Measurements from ENCODE around the gene COL21A1. TPM values are rescaled to one million over a fixed set of nuclear protein-coding genes. Genes with fewer than 3 reads are reported as not detected.
"Not testable (repeated sequence)": the region's sequence is repeated elsewhere in the genome, so short reads cannot be mapped to it uniquely, and the experiment has no call there.

Gene COL21A1
- total RNA-seq, 6 donors from 2014 or later: 3.2 to 35.6 (median 9.2) TPM

DNA sequence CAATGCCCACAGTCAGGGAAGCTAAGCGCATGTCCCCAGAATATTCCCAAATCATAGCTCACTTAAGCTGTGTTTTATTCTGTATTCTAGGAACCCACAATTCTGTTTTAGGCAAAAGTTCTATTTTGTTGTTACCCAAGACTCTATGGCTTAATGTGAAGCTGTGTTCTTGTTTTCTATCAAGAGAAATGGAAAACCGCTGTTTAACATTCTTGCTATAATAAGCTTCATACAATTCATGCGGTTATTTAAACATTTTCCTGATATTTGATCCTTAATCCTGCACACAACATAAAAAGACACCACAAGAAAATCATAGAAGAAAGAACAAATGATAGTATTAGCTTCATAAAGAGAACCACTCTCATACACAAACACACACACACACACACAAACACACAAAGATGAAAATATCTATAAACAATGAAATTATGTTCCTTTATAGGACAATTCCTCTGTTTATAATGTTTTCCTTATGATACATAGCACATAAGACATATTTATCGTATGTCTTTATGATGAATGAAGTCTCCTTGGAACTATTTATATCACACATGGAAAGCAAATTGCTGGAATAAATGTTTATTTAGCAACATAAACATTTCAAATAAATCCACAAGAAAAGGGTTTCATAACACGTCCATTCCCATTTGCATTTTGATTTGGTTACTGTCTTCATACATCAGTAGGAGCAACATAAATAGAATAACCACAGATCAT lies 16.4 kb upstream of the COL21A1 start:
- H3K9me3 ChIP-seq: no peaks in the 10 kb centered on the region
- no peaks in the 10 kb centered on the region for H3K36me3 ChIP-seq
- no peak overlapping the region for H3K4me3 ChIP-seq
- 58% methylated on average over 5 of the region's 5 CpGs for WGBS, 2 donors
- DNase-seq (no peak), ATAC-seq (ENCODE audit: low FRiP score in 2 of 2) (no peak)
- H3K27me3 ChIP-seq: no peaks in the 10 kb centered on the region
- TF ChIP-seq, protein P1, sequence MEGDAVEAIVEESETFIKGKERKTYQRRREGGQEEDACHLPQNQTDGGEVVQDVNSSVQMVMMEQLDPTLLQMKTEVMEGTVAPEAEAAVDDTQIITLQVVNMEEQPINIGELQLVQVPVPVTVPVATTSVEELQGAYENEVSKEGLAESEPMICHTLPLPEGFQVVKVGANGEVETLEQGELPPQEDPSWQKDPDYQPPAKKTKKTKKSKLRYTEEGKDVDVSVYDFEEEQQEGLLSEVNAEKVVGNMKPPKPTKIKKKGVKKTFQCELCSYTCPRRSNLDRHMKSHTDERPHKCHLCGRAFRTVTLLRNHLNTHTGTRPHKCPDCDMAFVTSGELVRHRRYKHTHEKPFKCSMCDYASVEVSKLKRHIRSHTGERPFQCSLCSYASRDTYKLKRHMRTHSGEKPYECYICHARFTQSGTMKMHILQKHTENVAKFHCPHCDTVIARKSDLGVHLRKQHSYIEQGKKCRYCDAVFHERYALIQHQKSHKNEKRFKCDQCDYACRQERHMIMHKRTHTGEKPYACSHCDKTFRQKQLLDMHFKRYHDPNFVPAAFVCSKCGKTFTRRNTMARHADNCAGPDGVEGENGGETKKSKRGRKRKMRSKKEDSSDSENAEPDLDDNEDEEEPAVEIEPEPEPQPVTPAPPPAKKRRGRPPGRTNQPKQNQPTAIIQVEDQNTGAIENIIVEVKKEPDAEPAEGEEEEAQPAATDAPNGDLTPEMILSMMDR (IDR thresholded peaks at IDR 0.05): no peak
- no peaks in the 10 kb centered on the region for H3K4me1 ChIP-seq
- H3K27ac ChIP-seq: no peak overlapping the region

DNA sequence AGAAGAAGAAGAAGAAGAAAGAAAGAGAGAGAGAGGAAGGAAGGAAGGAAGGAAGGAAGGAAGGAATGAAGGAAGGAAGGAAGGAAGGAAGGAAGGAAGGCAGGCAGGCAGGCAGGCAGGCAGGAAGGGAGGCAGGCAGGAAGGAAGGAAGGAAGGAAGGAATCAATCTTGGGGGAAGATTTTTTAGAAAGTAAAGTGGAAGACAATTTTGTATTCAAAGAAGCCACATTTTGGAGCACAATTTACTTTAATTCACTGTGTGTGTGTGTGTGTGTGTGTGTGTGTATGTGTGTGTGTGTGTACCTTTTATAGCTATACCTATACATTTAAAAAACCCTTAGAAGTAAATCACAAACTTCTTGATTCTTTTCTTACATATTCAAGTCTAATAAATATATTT lies 13.2 kb upstream of the COL21A1 start:
- not testable (repeated sequence) for H3K36me3 ChIP-seq; DNase-seq; ATAC-seq (ENCODE audit: low FRiP score in 2 of 2)

DNA sequence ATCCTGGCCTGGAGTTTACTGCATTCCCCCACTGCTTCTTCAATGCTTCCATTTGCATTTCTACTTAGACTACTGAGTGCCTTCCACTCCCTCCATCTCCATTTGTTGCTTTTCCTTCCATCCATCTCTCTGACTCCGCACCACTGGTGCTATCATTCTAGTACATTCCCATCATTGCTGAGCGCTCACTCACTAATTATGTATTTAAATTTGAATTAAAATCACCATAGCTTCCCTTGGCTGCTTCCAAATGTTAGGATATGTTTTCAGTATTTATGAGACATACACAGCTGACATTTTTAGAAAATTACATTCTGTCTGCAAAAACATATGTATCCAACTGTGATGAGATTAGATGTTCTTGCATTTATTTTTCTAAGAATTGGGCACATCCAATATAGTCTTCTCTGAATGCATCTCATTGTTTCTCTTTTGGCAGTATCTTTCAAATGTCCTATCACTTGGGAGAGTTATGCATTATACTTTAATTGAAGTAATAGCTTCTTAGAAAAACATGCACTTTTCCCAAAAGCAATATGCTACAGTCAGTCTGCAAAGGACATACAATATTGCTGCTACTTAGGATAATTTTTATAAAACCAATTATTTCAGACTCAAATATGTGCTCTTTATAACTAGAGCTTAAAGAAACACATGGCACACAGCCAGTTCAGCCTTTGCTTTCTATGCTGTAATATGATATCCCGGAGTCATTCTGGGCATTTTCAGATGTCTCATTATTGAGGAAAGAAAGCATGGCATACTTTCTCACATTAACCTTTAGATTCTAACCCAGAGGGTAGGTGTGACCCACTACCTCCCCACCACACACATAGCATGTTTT lies 12.1 kb upstream of the COL21A1 start:
- no peak overlapping the region for H3K4me3 ChIP-seq
- H3K36me3 ChIP-seq: no peaks in the 10 kb centered on the region
- H3K4me1 ChIP-seq: no peaks in the 10 kb centered on the region
- ATAC-seq (ENCODE audit: low FRiP score in 2 of 2): no peak
- 81 to 83% methylated on average over 3 of the region's 3 CpGs for WGBS, 2 donors
- no peaks in the 10 kb centered on the region for H3K9me3 ChIP-seq
- no peak for TF ChIP-seq POLR2A (IDR thresholded peaks at IDR 0.05)
- TF ChIP-seq EP300 (IDR thresholded peaks at IDR 0.05): no peak
- no peak for TF ChIP-seq POLR2AphosphoS5 (IDR thresholded peaks at IDR 0.05)
- H3K27ac ChIP-seq: no peak overlapping the region
- H3K27me3 ChIP-seq: no peaks in the 10 kb centered on the region
- DNase-seq: no peak

More for the DNA sequence above, 13.2 kb upstream of the COL21A1 start:
- not testable (repeated sequence) for H3K9me3 ChIP-seq, H3K27me3 ChIP-seq, H3K27ac ChIP-seq, H3K4me3 ChIP-seq, H3K4me1 ChIP-seq

DNA sequence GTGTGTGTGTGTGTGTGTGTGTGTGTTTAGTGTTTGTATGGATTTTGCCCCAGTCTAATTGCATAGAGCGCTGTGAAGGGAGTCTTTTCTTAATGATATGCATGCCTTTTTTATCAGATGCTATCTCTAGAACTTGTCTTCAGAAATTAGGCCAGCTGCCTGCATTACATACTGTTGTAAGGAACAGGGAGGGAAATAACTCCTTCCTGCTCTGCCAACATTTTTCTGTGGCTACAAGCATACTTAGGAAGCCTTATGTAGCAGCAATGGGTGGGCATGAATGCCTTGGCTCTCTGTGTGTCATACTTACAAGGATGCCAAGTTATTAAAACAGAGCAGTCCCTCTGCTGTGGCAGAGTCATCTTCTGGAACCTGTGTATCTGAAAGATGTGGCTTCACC lies 8.0 kb upstream of the COL21A1 start:
- Histone ChIP-seq H3K4me1 (no peaks in the 10 kb centered on the region), H3K4me3 (no peak overlapping the region), H3K36me3 (no peaks in the 10 kb centered on the region), H3K9me3 (no peaks in the 10 kb centered on the region), H3K27ac (no peak overlapping the region), H3K27me3 (no peaks in the 10 kb centered on the region)
- WGBS, 2 donors: 76 to 92% methylated on average over 1 of the region's 1 CpG
- ATAC-seq (ENCODE audit: low FRiP score in 2 of 2): no peak
- no peak for DNase-seq
- TF ChIP-seq, protein P1 (IDR thresholded peaks at IDR 0.05): no peak
- TF ChIP-seq POLR2AphosphoS5 (IDR thresholded peaks at IDR 0.05) (no peak), EP300 (IDR thresholded peaks at IDR 0.05) (no peak), POLR2A (IDR thresholded peaks at IDR 0.05) (no peak)

DNA sequence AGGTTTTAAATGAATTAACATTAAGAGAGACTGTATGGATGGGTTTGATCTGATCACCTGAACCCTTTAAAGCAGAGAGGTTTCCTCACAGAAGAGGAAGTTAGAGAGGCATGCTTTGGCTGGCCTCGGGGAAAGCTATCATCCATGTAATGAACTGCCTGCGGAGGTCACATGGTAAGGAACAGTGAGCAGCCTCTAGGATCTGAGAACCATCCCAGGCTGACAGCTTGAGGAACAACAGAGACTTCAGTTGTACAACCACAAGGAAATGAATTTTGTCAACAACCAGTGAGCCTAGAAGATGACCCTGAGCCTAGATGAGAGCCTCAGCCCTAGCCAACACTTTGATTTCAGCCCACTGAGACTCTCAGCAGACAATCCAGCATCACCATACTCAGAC lies 2.9 kb upstream of the COL21A1 start:
- ATAC-seq (ENCODE audit: low FRiP score in 2 of 2) (no peak), DNase-seq (no peak)
- peaks cover 0 to 16% (median 4%) of the 10 kb centered on the region in 4 donors for H3K4me1 ChIP-seq
- no peak overlapping the region for H3K4me3 ChIP-seq
- H3K27ac ChIP-seq: no peak overlapping the region
- 48 to 51% methylated on average over 2 of the region's 2 CpGs for WGBS, 2 donors
- no peaks in the 10 kb centered on the region for H3K36me3 ChIP-seq
- no peaks in the 10 kb centered on the region for H3K27me3 ChIP-seq
- no peak for TF ChIP-seq EP300 (IDR thresholded peaks at IDR 0.05)
- no peak for TF ChIP-seq POLR2AphosphoS5 (IDR thresholded peaks at IDR 0.05)
- TF ChIP-seq, protein P1 (IDR thresholded peaks at IDR 0.05): no peak
- TF ChIP-seq POLR2A (IDR thresholded peaks at IDR 0.05): no peak
- H3K9me3 ChIP-seq: no peaks in the 10 kb centered on the region
